ENCODE measurements around the gene GOLPH3.

DNA sequence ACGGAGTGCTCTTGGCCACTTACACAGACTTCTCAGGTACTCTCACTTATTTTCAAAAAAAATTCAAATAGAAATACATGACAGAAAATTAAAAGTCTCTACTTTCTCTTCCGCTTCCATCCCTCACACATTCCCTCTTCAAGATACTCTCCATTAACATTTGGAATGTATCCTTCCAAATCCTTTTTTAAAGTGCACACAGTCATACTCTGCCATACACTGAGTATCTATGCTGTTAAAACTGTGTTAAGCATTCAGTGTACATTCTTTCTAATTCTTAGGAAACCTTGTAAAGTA, 15.5 kb downstream of the GOLPH3 start:
- TF ChIP-seq TCF7L2 (IDR thresholded peaks at IDR 0.05; ENCODE audit: borderline replicate concordance, extremely low read depth, insufficient read depth, insufficient read length) (no peak), CEBPB (IDR thresholded peaks at IDR 0.05; ENCODE audit: low read depth) (no peak), POLR2AphosphoS5 (IDR thresholded peaks at IDR 0.05; ENCODE audit: low read depth, low read length) (no peak), EZH2 (IDR thresholded peaks at IDR 0.05) (no peak), POLR2A (IDR thresholded peaks at IDR 0.05; ENCODE audit: borderline replicate concordance, extremely low read depth, insufficient read depth, insufficient read length) (no peak), ZFX (IDR thresholded peaks at IDR 0.05) (no peak), EZH2phosphoT487 (IDR thresholded peaks at IDR 0.05; ENCODE audit: borderline replicate concordance) (no peak)
- TF ChIP-seq, protein P1, sequence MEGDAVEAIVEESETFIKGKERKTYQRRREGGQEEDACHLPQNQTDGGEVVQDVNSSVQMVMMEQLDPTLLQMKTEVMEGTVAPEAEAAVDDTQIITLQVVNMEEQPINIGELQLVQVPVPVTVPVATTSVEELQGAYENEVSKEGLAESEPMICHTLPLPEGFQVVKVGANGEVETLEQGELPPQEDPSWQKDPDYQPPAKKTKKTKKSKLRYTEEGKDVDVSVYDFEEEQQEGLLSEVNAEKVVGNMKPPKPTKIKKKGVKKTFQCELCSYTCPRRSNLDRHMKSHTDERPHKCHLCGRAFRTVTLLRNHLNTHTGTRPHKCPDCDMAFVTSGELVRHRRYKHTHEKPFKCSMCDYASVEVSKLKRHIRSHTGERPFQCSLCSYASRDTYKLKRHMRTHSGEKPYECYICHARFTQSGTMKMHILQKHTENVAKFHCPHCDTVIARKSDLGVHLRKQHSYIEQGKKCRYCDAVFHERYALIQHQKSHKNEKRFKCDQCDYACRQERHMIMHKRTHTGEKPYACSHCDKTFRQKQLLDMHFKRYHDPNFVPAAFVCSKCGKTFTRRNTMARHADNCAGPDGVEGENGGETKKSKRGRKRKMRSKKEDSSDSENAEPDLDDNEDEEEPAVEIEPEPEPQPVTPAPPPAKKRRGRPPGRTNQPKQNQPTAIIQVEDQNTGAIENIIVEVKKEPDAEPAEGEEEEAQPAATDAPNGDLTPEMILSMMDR (IDR thresholded peaks at IDR 0.05 in 2 of 3, conservative IDR thresholded peaks at IDR 0.05 in 1 of 3; ENCODE audit: borderline replicate concordance in 1 of 3, insufficient read depth in 1 of 3, low read depth in 2 of 3, low read length in 2 of 3), result no peak
- TF ChIP-seq, protein P2, sequence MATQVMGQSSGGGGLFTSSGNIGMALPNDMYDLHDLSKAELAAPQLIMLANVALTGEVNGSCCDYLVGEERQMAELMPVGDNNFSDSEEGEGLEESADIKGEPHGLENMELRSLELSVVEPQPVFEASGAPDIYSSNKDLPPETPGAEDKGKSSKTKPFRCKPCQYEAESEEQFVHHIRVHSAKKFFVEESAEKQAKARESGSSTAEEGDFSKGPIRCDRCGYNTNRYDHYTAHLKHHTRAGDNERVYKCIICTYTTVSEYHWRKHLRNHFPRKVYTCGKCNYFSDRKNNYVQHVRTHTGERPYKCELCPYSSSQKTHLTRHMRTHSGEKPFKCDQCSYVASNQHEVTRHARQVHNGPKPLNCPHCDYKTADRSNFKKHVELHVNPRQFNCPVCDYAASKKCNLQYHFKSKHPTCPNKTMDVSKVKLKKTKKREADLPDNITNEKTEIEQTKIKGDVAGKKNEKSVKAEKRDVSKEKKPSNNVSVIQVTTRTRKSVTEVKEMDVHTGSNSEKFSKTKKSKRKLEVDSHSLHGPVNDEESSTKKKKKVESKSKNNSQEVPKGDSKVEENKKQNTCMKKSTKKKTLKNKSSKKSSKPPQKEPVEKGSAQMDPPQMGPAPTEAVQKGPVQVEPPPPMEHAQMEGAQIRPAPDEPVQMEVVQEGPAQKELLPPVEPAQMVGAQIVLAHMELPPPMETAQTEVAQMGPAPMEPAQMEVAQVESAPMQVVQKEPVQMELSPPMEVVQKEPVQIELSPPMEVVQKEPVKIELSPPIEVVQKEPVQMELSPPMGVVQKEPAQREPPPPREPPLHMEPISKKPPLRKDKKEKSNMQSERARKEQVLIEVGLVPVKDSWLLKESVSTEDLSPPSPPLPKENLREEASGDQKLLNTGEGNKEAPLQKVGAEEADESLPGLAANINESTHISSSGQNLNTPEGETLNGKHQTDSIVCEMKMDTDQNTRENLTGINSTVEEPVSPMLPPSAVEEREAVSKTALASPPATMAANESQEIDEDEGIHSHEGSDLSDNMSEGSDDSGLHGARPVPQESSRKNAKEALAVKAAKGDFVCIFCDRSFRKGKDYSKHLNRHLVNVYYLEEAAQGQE (IDR thresholded peaks at IDR 0.05; ENCODE audit: low read depth), result no peak

Data from HCT116 (cell line).